WTC11 (cell line): ENCODE data around the gene CDC25B. TPM values are rescaled to one million over a fixed set of nuclear protein-coding genes. Genes with fewer than 3 reads are reported as not detected.

Source experiments
- ATAC-seq: fragments of 200-7000 bp; cut with Tn5 transposase; 2 replicates; pipeline ENCODE4 v1.10.0; 2021; ENCODE audit warnings: mild to moderate bottlenecking, moderate library complexity
- CTCF ChIA-PET: fragments of 300-600 bp; sonication (Branson Sonifier 250); formaldehyde crosslinking; loops from one replicate; lab custom pipeline; 2021; ENCODE audit warnings: antibody characterized with exemption; lab: Charles Lee
- POLR2A ChIA-PET: fragments of 350-600 bp; sonication (Branson Sonifier 250); formaldehyde crosslinking; loops from one replicate; lab custom pipeline; 2021; ENCODE audit warnings: antibody characterized with exemption; lab: Charles Lee
- DNase-seq: peaks from one replicate; pipeline ENCODE4 v3.0.0; 2021; ENCODE audit warnings: low spot score
- H3K27ac Mint-ChIP-seq: 2 replicates; pipeline ENCODE4 v1.8.0; 2021; ENCODE audit warnings: mixed read lengths
- H3K27me3 Mint-ChIP-seq: 2 replicates; pipeline ENCODE4 v1.8.0; 2021; ENCODE audit warnings: low read depth, mild to moderate bottlenecking, moderate library complexity, mixed read lengths
- H3K36me3 Mint-ChIP-seq: 2 replicates; pipeline ENCODE4 v1.8.0; 2021; ENCODE audit warnings: mixed read lengths
- H3K4me1 Mint-ChIP-seq: 2 replicates; pipeline ENCODE4 v1.8.0; 2022; ENCODE audit warnings: mixed read lengths
- H3K4me3 Mint-ChIP-seq: 2 replicates; pipeline ENCODE4 v1.8.0; 2021; ENCODE audit warnings: mild to moderate bottlenecking, moderate library complexity, mixed read lengths
- H3K9me3 Mint-ChIP-seq: 2 replicates; pipeline ENCODE4 v1.8.0; 2021; ENCODE audit warnings: mixed read lengths
- ARID4B ChIP-seq: sonication (generic); formaldehyde crosslinking; IDR thresholded peaks from 2 replicates; pipeline ENCODE4 v1.8.0; 2023; ENCODE audit warnings: missing genetic modification reagents, mild to moderate bottlenecking, borderline replicate concordance
- ATF1 ChIP-seq: sonication (generic); formaldehyde crosslinking; IDR thresholded peaks from 2 replicates; pipeline ENCODE4 v1.8.1; 2023; ENCODE audit warnings: mild to moderate bottlenecking, moderate library complexity, missing genetic modification reagents
- ATF2 ChIP-seq: sonication (generic); formaldehyde crosslinking; IDR thresholded peaks from 2 replicates; pipeline ENCODE4 v1.8.1; 2022; ENCODE audit warnings: low read depth, missing genetic modification reagents, borderline replicate concordance
- CTCF ChIP-seq: fragments of 200-600 bp; IDR thresholded peaks from 2 replicates; pipeline ENCODE4 v1.8.0; 2022; ENCODE audit warnings: antibody characterized with exemption
- EMX1 ChIP-seq: fragments of 250-450 bp; sonication (Bioruptor Pico); IDR thresholded peaks from 2 replicates; pipeline ENCODE4 v1.8.0; 2021; ENCODE audit warnings: mild to moderate bottlenecking
- ESRRA ChIP-seq: sonication (generic); formaldehyde crosslinking; IDR thresholded peaks from 2 replicates; pipeline ENCODE4 v1.8.1; 2022; ENCODE audit warnings: mild to moderate bottlenecking, missing genetic modification reagents, borderline replicate concordance
- GABPB1 ChIP-seq: sonication (generic); formaldehyde crosslinking; IDR thresholded peaks from 2 replicates; pipeline ENCODE4 v1.8.1; 2023; ENCODE audit warnings: mild to moderate bottlenecking, missing genetic modification reagents
- HMGXB4 ChIP-seq: sonication (generic); formaldehyde crosslinking; IDR thresholded peaks from 2 replicates; pipeline ENCODE4 v1.8.1; 2023; ENCODE audit warnings: mild to moderate bottlenecking, moderate library complexity, missing genetic modification reagents
- NFATC4 ChIP-seq: fragments of 250-450 bp; sonication (Bioruptor Pico); IDR thresholded peaks from 2 replicates; pipeline ENCODE4 v1.9.0; 2021; ENCODE audit warnings: mild to moderate bottlenecking
- NR2C2 ChIP-seq: sonication (generic); formaldehyde crosslinking; IDR thresholded peaks from 2 replicates; pipeline ENCODE4 v1.8.0; 2022; ENCODE audit warnings: mild to moderate bottlenecking, missing genetic modification reagents
- NR3C1 ChIP-seq: sonication (generic); formaldehyde crosslinking; conservative IDR thresholded peaks from 2 replicates; pipeline ENCODE4 v1.8.1; 2023; ENCODE audit warnings: low read depth, mild to moderate bottlenecking, missing genetic modification reagents
- TEAD4 ChIP-seq: sonication (generic); formaldehyde crosslinking; IDR thresholded peaks from 2 replicates; pipeline ENCODE4 v1.8.0; 2022; ENCODE audit warnings: mild to moderate bottlenecking, missing genetic modification reagents
- ZNF263 ChIP-seq: sonication (generic); formaldehyde crosslinking; IDR thresholded peaks from 2 replicates; pipeline ENCODE4 v1.8.1; 2022; ENCODE audit warnings: low read depth, mild to moderate bottlenecking, moderate library complexity, missing genetic modification reagents
- ZNF281 ChIP-seq: sonication (generic); formaldehyde crosslinking; IDR thresholded peaks from 2 replicates; pipeline ENCODE4 v1.8.0; 2023; ENCODE audit warnings: mild to moderate bottlenecking, missing genetic modification reagents
- ZNF416 ChIP-seq: fragments of 250-450 bp; sonication (Bioruptor Pico); IDR thresholded peaks from 2 replicates; pipeline ENCODE4 v1.9.0; 2021; ENCODE audit warnings: mild to moderate bottlenecking, inconsistent platforms
- ZNF425 ChIP-seq: fragments of 250-450 bp; sonication (Bioruptor Pico); conservative IDR thresholded peaks from 2 replicates; pipeline ENCODE4 v1.9.0; 2021; ENCODE audit warnings: mild to moderate bottlenecking
- total RNA-seq: library from RNA; stranded (reverse); gene quantifications from 3 replicates; pipeline ENCODE4 v1.2.3, GENCODE V29; 2021

Gene CDC25B
- total RNA-seq, 1 experiment from 2014 or later: 37.4 TPM

- no peak for DNase-seq
- peaks cover 23% of the 10 kb centered on the region for H3K4me1 Mint-ChIP-seq
- H3K9me3 Mint-ChIP-seq: no peaks in the 10 kb centered on the region
- H3K27me3 Mint-ChIP-seq: no peaks in the 10 kb centered on the region
- H3K27ac Mint-ChIP-seq: no peak overlapping the region
- ChIA-PET POLR2A (no interaction called here), CTCF (interaction anchor here (1.8 to 6.6 kb wide), 2 partner anchors 28 to 39 kb away, joined by 6 to 92 read pairs; partner anchors contain the start of gene CENPB)
- no peak for ATAC-seq
- H3K36me3 Mint-ChIP-seq: no peaks in the 10 kb centered on the region
- H3K4me3 Mint-ChIP-seq: no peak overlapping the region
- TF ChIP-seq ZNF416 (CRISPR knock-in tag) (no peak), EMX1 (CRISPR knock-in tag) (no peak), ARID4B (CRISPR knock-in tag) (no peak), HMGXB4 (CRISPR knock-in tag) (no peak), NR3C1 (CRISPR knock-in tag) (no peak), ZNF425 (CRISPR knock-in tag) (no peak), ZNF263 (CRISPR knock-in tag) (no peak), NFATC4 (CRISPR knock-in tag) (no peak), NR2C2 (CRISPR knock-in tag) (no peak), ZNF281 (CRISPR knock-in tag) (no peak), ATF1 (CRISPR knock-in tag) (no peak), ESRRA (no peak), TEAD4 (CRISPR knock-in tag) (no peak), CTCF (no peak), GABPB1 (CRISPR knock-in tag) (no peak), ATF2 (CRISPR knock-in tag) (no peak)
Measured at GRCh38 chr20:3815703-3816315, 19.7 kb downstream of the CDC25B start.
